ENCODE results near the gene AFAP1.

AFAP1 gene

GRCh38 chr4:7963691-7964090 is 24.0 kb upstream of the AFAP1 start:
- peaks cover 0 to 21% (median 10%) of the 10 kb centered on the region in 4 experiments for H3K4me1 ChIP-seq (ENCODE audit: control extremely low read depth in 1 of 4, control insufficient read depth in 4 of 4, insufficient read depth in 4 of 4, low read length in 3 of 4)
- H3K4me3 ChIP-seq (ENCODE audit: control insufficient read depth in 1 of 7, extremely low read depth in 1 of 7, insufficient read depth in 4 of 7, low read depth in 2 of 7, low read length in 6 of 7): no peak overlapping the region
- H3K9me3 ChIP-seq (ENCODE audit: control extremely low read depth in 1 of 5, control insufficient read depth in 4 of 5, insufficient read depth in 2 of 5, low read depth in 1 of 5, low read length in 4 of 5): no peaks in the 10 kb centered on the region
- POLR2A ChIA-PET: interaction anchor here (0.6 kb wide), 1 partner anchor 9 kb away, joined by 4 read pairs; no protein-coding TSS in a partner anchor
- no peaks in the 10 kb centered on the region for H3K36me3 ChIP-seq (ENCODE audit: control insufficient read depth in 4 of 4, insufficient read depth in 4 of 4, low read length in 3 of 4)
- DNase-seq: no peak
- CTCF ChIA-PET: no interaction called here
- H3K27me3 ChIP-seq (replicated peaks in 2 of 5; ENCODE audit: control insufficient read depth in 4 of 5, insufficient read depth in 5 of 5, low read length in 4 of 5): peaks cover 0 to 89% (median 31%) of the 10 kb centered on the region in 5 experiments
- 99% methylated on average over 12 of the region's 12 CpGs for WGBS (ENCODE audit: insufficient coverage)
- H3K27ac ChIP-seq (ENCODE audit: insufficient read depth in 1 of 2, low read depth in 1 of 2, low read length in 2 of 2, poor library complexity in 1 of 2, severe bottlenecking in 2 of 2): no peak overlapping the region

- no peak for DNase-seq
- no peaks in the 10 kb centered on the region for H3K9me3 ChIP-seq (ENCODE audit: control extremely low read depth in 1 of 5, control insufficient read depth in 4 of 5, insufficient read depth in 2 of 5, low read depth in 1 of 5, low read length in 4 of 5)
- no peaks in the 10 kb centered on the region for H3K36me3 ChIP-seq (ENCODE audit: control insufficient read depth in 4 of 4, insufficient read depth in 4 of 4, low read length in 3 of 4)
- ChIA-PET CTCF (interaction anchor here (0.6 kb wide), 1 partner anchor 24 kb away, joined by 3 read pairs; no protein-coding TSS in a partner anchor), POLR2A (interaction anchor here (0.6 kb wide), 1 partner anchor 10 kb away, joined by 4 read pairs; no protein-coding TSS in a partner anchor)
- WGBS (ENCODE audit: insufficient coverage): 72% methylated on average over 14 of the region's 17 CpGs
- H3K27ac ChIP-seq (ENCODE audit: insufficient read depth in 1 of 2, low read depth in 1 of 2, low read length in 2 of 2, poor library complexity in 1 of 2, severe bottlenecking in 2 of 2): no peak overlapping the region
- peaks cover 0 to 13% (median 10%) of the 10 kb centered on the region in 4 experiments for H3K4me1 ChIP-seq (ENCODE audit: control extremely low read depth in 1 of 4, control insufficient read depth in 4 of 4, insufficient read depth in 4 of 4, low read length in 3 of 4)
- peaks cover 0 to 87% (median 25%) of the 10 kb centered on the region in 5 experiments for H3K27me3 ChIP-seq (replicated peaks in 2 of 5; ENCODE audit: control insufficient read depth in 4 of 5, insufficient read depth in 5 of 5, low read length in 4 of 5)
- no peak overlapping the region for H3K4me3 ChIP-seq (ENCODE audit: control insufficient read depth in 1 of 7, extremely low read depth in 1 of 7, insufficient read depth in 4 of 7, low read depth in 2 of 7, low read length in 6 of 7)
Measured at GRCh38 chr4:7962609-7963508, 23.2 kb upstream of the AFAP1 start.

- Histone ChIP-seq H3K4me1 (ENCODE audit: control extremely low read depth in 1 of 4, control insufficient read depth in 4 of 4, insufficient read depth in 4 of 4, low read length in 3 of 4) (peaks cover 0 to 13% (median 10%) of the 10 kb centered on the region in 4 experiments), H3K9me3 (ENCODE audit: control extremely low read depth in 1 of 5, control insufficient read depth in 4 of 5, insufficient read depth in 2 of 5, low read depth in 1 of 5, low read length in 4 of 5) (no peaks in the 10 kb centered on the region), H3K27ac (ENCODE audit: insufficient read depth in 1 of 2, low read depth in 1 of 2, low read length in 2 of 2, poor library complexity in 1 of 2, severe bottlenecking in 2 of 2) (no peak overlapping the region), H3K36me3 (ENCODE audit: control insufficient read depth in 4 of 4, insufficient read depth in 4 of 4, low read length in 3 of 4) (no peaks in the 10 kb centered on the region), H3K27me3 (replicated peaks in 2 of 5; ENCODE audit: control insufficient read depth in 4 of 5, insufficient read depth in 5 of 5, low read length in 4 of 5) (peaks cover 0 to 88% (median 38%) of the 10 kb centered on the region in 5 experiments), H3K4me3 (ENCODE audit: control insufficient read depth in 1 of 7, extremely low read depth in 1 of 7, insufficient read depth in 4 of 7, low read depth in 2 of 7, low read length in 6 of 7) (no peak overlapping the region)
- 31% methylated on average over 15 of the region's 19 CpGs for WGBS (ENCODE audit: insufficient coverage)
- ChIA-PET POLR2A (no interaction called here), CTCF (no interaction called here)
- peak; percentile 83 to 95 (median 95) for DNase-seq
Measured at GRCh38 chr4:7960790-7961655, 21.4 kb upstream of the AFAP1 start.

GRCh38 chr4:7960017-7960789 is 20.5 kb upstream of the AFAP1 start:
- H3K4me1 ChIP-seq (ENCODE audit: control extremely low read depth in 1 of 4, control insufficient read depth in 4 of 4, insufficient read depth in 4 of 4, low read length in 3 of 4): peaks cover 0 to 13% (median 10%) of the 10 kb centered on the region in 4 experiments
- CTCF ChIA-PET: no interaction called here
- H3K27ac ChIP-seq (ENCODE audit: insufficient read depth in 1 of 2, low read depth in 1 of 2, low read length in 2 of 2, poor library complexity in 1 of 2, severe bottlenecking in 2 of 2): no peak overlapping the region
- no peaks in the 10 kb centered on the region for H3K9me3 ChIP-seq (ENCODE audit: control extremely low read depth in 1 of 5, control insufficient read depth in 4 of 5, insufficient read depth in 2 of 5, low read depth in 1 of 5, low read length in 4 of 5)
- WGBS (ENCODE audit: insufficient coverage): 87% methylated on average over 10 of the region's 11 CpGs
- no peaks in the 10 kb centered on the region for H3K36me3 ChIP-seq (ENCODE audit: control insufficient read depth in 4 of 4, insufficient read depth in 4 of 4, low read length in 3 of 4)
- H3K4me3 ChIP-seq (ENCODE audit: control insufficient read depth in 1 of 7, extremely low read depth in 1 of 7, insufficient read depth in 4 of 7, low read depth in 2 of 7, low read length in 6 of 7): no peak overlapping the region
- H3K27me3 ChIP-seq (replicated peaks in 2 of 5; ENCODE audit: control insufficient read depth in 4 of 5, insufficient read depth in 5 of 5, low read length in 4 of 5): peaks cover 0 to 85% (median 35%) of the 10 kb centered on the region in 5 experiments
- no peak for DNase-seq
- POLR2A ChIA-PET: no interaction called here

- 46% methylated on average over 3 of the region's 7 CpGs for WGBS (ENCODE audit: insufficient coverage)
- Histone ChIP-seq H3K4me3 (ENCODE audit: control insufficient read depth in 1 of 7, extremely low read depth in 1 of 7, insufficient read depth in 4 of 7, low read depth in 2 of 7, low read length in 6 of 7) (no peak overlapping the region), H3K9me3 (ENCODE audit: control extremely low read depth in 1 of 5, control insufficient read depth in 4 of 5, insufficient read depth in 2 of 5, low read depth in 1 of 5, low read length in 4 of 5) (peaks cover 0 to 7% (median 4%) of the 10 kb centered on the region in 5 experiments), H3K27ac (ENCODE audit: insufficient read depth in 1 of 2, low read depth in 1 of 2, low read length in 2 of 2, poor library complexity in 1 of 2, severe bottlenecking in 2 of 2) (no peak overlapping the region), H3K36me3 (ENCODE audit: control insufficient read depth in 4 of 4, insufficient read depth in 4 of 4, low read length in 3 of 4) (no peaks in the 10 kb centered on the region), H3K27me3 (replicated peaks in 2 of 5; ENCODE audit: control insufficient read depth in 4 of 5, insufficient read depth in 5 of 5, low read length in 4 of 5) (peaks cover 0 to 79% (median 35%) of the 10 kb centered on the region in 5 experiments), H3K4me1 (ENCODE audit: control extremely low read depth in 1 of 4, control insufficient read depth in 4 of 4, insufficient read depth in 4 of 4, low read length in 3 of 4) (peaks cover 0 to 13% (median 10%) of the 10 kb centered on the region in 4 experiments)
- ChIA-PET POLR2A (interaction anchor here (0.7 kb wide), 1 partner anchor 27 kb away, joined by 3 read pairs; no protein-coding TSS in a partner anchor), CTCF (no interaction called here)
- DNase-seq: no peak
Measured at GRCh38 chr4:7959078-7959477, 19.4 kb upstream of the AFAP1 start.

GRCh38 chr4:7956934-7957656 is 17.4 kb upstream of the AFAP1 start:
- peaks cover 0 to 13% (median 10%) of the 10 kb centered on the region in 4 experiments for H3K4me1 ChIP-seq (ENCODE audit: control extremely low read depth in 1 of 4, control insufficient read depth in 4 of 4, insufficient read depth in 4 of 4, low read length in 3 of 4)
- H3K36me3 ChIP-seq (ENCODE audit: control insufficient read depth in 4 of 4, insufficient read depth in 4 of 4, low read length in 3 of 4): no peaks in the 10 kb centered on the region
- H3K27me3 ChIP-seq (replicated peaks in 2 of 5; ENCODE audit: control insufficient read depth in 4 of 5, insufficient read depth in 5 of 5, low read length in 4 of 5): peaks cover 0 to 71% (median 30%) of the 10 kb centered on the region in 5 experiments
- H3K4me3 ChIP-seq (ENCODE audit: control insufficient read depth in 1 of 7, extremely low read depth in 1 of 7, insufficient read depth in 4 of 7, low read depth in 2 of 7, low read length in 6 of 7): no peak overlapping the region
- H3K27ac ChIP-seq (ENCODE audit: insufficient read depth in 1 of 2, low read depth in 1 of 2, low read length in 2 of 2, poor library complexity in 1 of 2, severe bottlenecking in 2 of 2): no peak overlapping the region
- peaks cover 2 to 15% (median 6%) of the 10 kb centered on the region in 5 experiments for H3K9me3 ChIP-seq (ENCODE audit: control extremely low read depth in 1 of 5, control insufficient read depth in 4 of 5, insufficient read depth in 2 of 5, low read depth in 1 of 5, low read length in 4 of 5)
- 54% methylated on average over 7 of the region's 11 CpGs for WGBS (ENCODE audit: insufficient coverage)
- CTCF ChIA-PET: no interaction called here
- DNase-seq: no peak
- POLR2A ChIA-PET: no interaction called here
